Brain microvascular endothelial cell (primary cell): ENCODE results near the gene ARHGAP24.

Experiments used
- DNase-seq: peaks from one replicate; pipeline ENCODE4 v3.0.0-alpha.2; 2020
- H3K27ac ChIP-seq: fragments of 250-450 bp; sonication (Bioruptor Pico); 2 replicates; pipeline ENCODE4 v1.5.1; 2020; ENCODE audit warnings: mild to moderate bottlenecking, moderate library complexity
- H3K27me3 ChIP-seq: fragments of 250-450 bp; sonication (Bioruptor Pico); replicated peaks from 2 replicates; pipeline ENCODE4 v1.5.1; 2020; ENCODE audit warnings: mild to moderate bottlenecking
- H3K36me3 ChIP-seq: fragments of 250-450 bp; sonication (Bioruptor Pico); replicated peaks from 2 replicates; pipeline ENCODE4 v1.5.1; 2020; ENCODE audit warnings: mild to moderate bottlenecking
- H3K4me3 ChIP-seq: 2 replicates; pipeline ENCODE4 v1.5.1; 2011; ENCODE audit warnings: low read depth, mild to moderate bottlenecking, control low read depth, low read length, moderate library complexity
- in situ Hi-C: cut with HindIII; loops from 2 replicates; pipeline ENCODE4 v1.10.0; 2017; ENCODE audit warnings: low sequenced_read_pairs, low pct_ligation_motif_present
- TF ChIP-seq, protein P1 (sequence below): IDR thresholded peaks from 2 replicates; pipeline ENCODE4 v1.5.1; 2011; ENCODE audit warnings: low read depth, mild to moderate bottlenecking, moderate library complexity, low read length, control low read depth, inconsistent platforms; ENCODE audit errors: missing control alignments

The ARHGAP24 gene

DNA sequence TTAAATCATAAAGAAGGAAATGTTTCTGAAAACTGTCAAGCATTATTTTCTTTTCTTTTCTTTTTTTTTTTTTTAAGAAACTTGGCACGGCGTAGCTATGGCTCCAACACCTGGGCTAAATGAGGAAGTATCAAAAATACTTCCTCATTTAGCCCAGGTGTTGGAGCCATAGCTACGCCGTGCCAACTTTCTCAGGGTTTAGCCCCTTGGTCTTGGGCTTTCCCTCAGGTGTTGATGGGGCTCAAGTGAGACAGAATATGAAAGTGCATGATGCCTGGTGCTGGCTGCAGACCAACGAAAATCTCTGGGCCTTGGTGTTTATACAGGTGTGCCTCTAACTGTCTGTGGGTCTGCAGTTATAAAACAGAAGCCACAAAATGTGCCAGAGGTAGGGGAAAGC lies 132.7 kb downstream of the ARHGAP24 start:
- Histone ChIP-seq H3K27me3 (no peaks in the 10 kb centered on the region), H3K36me3 (no peaks in the 10 kb centered on the region), H3K4me3 (no peak overlapping the region), H3K27ac (no peak overlapping the region)
- DNase-seq: no peak
- TF ChIP-seq, protein P1, sequence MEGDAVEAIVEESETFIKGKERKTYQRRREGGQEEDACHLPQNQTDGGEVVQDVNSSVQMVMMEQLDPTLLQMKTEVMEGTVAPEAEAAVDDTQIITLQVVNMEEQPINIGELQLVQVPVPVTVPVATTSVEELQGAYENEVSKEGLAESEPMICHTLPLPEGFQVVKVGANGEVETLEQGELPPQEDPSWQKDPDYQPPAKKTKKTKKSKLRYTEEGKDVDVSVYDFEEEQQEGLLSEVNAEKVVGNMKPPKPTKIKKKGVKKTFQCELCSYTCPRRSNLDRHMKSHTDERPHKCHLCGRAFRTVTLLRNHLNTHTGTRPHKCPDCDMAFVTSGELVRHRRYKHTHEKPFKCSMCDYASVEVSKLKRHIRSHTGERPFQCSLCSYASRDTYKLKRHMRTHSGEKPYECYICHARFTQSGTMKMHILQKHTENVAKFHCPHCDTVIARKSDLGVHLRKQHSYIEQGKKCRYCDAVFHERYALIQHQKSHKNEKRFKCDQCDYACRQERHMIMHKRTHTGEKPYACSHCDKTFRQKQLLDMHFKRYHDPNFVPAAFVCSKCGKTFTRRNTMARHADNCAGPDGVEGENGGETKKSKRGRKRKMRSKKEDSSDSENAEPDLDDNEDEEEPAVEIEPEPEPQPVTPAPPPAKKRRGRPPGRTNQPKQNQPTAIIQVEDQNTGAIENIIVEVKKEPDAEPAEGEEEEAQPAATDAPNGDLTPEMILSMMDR: no peak
- in situ Hi-C loops: no loop called here

DNA sequence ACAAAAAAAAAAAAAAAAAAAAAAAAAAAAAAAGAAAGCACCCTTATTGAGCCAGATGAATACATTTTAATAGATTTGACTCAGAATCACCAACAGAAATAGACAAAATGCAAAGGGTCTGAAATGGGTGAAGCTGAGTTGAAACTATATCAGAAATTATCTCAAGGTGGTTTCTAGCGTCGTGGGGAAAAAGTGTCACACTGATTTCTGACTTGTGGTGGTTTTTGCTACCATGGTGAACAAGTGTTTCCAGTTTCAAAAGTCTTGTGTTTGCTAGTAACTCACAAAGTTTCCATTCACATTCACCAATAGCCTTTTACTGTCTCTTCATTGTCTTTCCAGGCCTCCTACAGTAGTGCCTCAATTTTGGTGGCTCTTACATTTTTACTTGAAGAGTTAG lies 135.5 kb downstream of the ARHGAP24 start:
- TF ChIP-seq, protein P1: no peak
- Histone ChIP-seq H3K27me3 (no peaks in the 10 kb centered on the region), H3K27ac (no peak overlapping the region), H3K4me3 (no peak overlapping the region), H3K36me3 (no peaks in the 10 kb centered on the region)
- no peak for DNase-seq
- in situ Hi-C loops: no loop called here

DNA sequence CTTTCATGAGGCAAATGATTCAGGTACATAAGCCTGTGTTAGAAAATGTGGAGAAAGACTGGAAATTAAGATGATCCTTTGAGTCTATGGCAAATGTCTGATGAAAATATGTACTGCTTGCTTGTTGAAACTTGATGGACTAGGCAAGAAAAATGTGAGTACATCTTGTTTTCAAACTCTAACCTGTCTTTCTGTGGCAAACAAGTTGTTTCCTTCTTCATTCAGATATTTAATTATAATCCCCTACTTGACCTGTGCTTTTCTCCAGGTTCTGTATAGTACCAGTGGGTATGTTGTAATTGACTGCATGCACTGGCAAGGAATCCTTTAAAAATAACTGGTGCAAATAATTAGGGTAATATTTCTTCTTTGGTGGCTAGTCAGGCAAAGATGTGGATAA lies 136.7 kb downstream of the ARHGAP24 start:
- H3K27ac ChIP-seq: no peak overlapping the region
- H3K36me3 ChIP-seq: no peaks in the 10 kb centered on the region
- in situ Hi-C loops: no loop called here
- no peak for DNase-seq
- H3K4me3 ChIP-seq: no peak overlapping the region
- TF ChIP-seq, protein P1: no peak
- no peaks in the 10 kb centered on the region for H3K27me3 ChIP-seq

DNA sequence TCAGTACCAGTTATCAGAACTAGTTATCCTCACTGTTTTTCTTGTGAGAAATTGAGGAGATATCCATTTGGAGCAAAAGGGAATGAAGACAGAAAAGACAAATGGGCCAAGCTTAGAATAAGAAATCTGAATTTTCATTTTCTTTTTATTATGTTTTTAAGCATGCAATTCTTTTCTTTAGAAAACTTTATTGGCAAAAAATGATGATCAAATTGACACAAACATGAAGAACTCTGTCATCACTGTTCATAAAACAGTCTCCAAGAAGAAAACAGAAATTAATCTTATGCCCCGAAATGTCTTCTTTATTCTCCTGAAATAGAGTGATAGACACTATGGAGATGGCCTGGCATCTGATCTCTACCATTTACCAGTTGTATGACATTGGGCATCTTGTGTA lies 139.0 kb downstream of the ARHGAP24 start:
- DNase-seq: no peak
- TF ChIP-seq, protein P1: no peak
- in situ Hi-C loops: no loop called here
- Histone ChIP-seq H3K27me3 (no peaks in the 10 kb centered on the region), H3K27ac (no peak overlapping the region), H3K36me3 (no peaks in the 10 kb centered on the region), H3K4me3 (no peak overlapping the region)

DNA sequence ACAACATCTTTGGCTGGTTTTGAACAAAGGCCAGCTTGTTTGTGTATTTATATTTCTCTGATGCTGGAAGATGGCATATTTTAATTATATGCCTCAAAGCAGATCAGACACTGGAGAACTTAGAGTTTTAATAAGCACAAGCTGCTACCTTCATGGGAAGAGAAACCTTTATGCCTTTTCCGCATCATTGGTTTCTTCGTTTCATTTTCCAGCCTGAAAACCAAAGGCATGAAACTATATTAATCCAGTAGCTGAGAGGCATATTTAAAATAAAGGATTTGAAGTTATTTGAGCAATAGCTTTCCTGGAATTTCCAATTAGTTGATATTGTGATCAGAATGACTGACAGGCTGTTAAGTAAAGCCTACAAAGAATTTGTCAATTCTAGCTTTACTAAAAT lies 141.0 kb downstream of the ARHGAP24 start:
- TF ChIP-seq, protein P1: no peak
- Histone ChIP-seq H3K27ac (no peak overlapping the region), H3K4me3 (no peak overlapping the region), H3K36me3 (no peaks in the 10 kb centered on the region), H3K27me3 (no peaks in the 10 kb centered on the region)
- in situ Hi-C loops: no loop called here
- no peak for DNase-seq

DNA sequence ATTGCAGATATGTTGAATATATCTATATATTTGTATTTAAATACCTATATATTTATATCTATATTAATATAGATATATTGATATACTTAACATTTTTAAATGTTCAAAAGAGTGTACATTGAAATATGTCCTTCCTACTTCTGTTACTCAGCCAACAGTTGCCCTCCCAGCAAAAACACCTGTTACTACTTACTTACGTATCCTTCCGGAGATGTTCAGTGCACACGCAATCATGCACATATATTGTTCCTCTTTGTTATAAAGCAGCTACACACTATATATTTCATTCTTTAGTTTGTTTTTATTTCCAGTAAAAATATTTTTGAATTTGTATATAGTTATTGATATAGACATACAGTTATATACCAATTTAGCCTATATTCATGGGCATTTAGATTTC lies 142.3 kb downstream of the ARHGAP24 start:
- no peaks in the 10 kb centered on the region for H3K27me3 ChIP-seq
- H3K4me3 ChIP-seq: no peak overlapping the region
- TF ChIP-seq, protein P1: no peak
- no peaks in the 10 kb centered on the region for H3K36me3 ChIP-seq
- no peak for DNase-seq
- in situ Hi-C loops: no loop called here
- no peak overlapping the region for H3K27ac ChIP-seq
